Mesothelial cell of epicardium (in vitro differentiated cells): ENCODE data around the gene MAP1S. TPM values are rescaled to one million over a fixed set of nuclear protein-coding genes. Genes with fewer than 3 reads are reported as not detected.

Experiments used
- DNase-seq, 2 experiments: peaks; one replicate each; pipeline ENCODE4 v3.0.0; 2021; ENCODE audit warnings: low spot score in 2 of 2; ENCODE audit not compliant: unreplicated experiment in 2 of 2
- H3K27ac Mint-ChIP-seq: 2 replicates; pipeline ENCODE4 v1.8.0; 2021; ENCODE audit warnings: mixed read lengths
- H3K27me3 Mint-ChIP-seq: 2 replicates; pipeline ENCODE4 v1.8.0; 2021; ENCODE audit warnings: low read depth, mixed read lengths
- H3K36me3 Mint-ChIP-seq: 2 replicates; pipeline ENCODE4 v1.8.0; 2021; ENCODE audit warnings: mixed read lengths
- H3K4me1 Mint-ChIP-seq: 2 replicates; pipeline ENCODE4 v1.8.0; 2021; ENCODE audit warnings: mixed read lengths
- H3K4me3 Mint-ChIP-seq: 2 replicates; pipeline ENCODE4 v1.8.0; 2021; ENCODE audit warnings: mild to moderate bottlenecking, moderate library complexity, mixed read lengths
- H3K9me3 Mint-ChIP-seq: 2 replicates; pipeline ENCODE4 v1.8.0; 2021; ENCODE audit warnings: mixed read lengths
- CTCF ChIP-seq: fragments of 200-600 bp; sonication (generic); IDR thresholded peaks from one replicate; pipeline ENCODE4 v1.5.0; 2021; ENCODE audit warnings: antibody characterized with exemption; ENCODE audit not compliant: unreplicated experiment
- total RNA-seq: library from RNA; stranded (reverse); gene quantifications from 3 replicates; pipeline ENCODE4 v1.2.1, GENCODE V29; 2021

The MAP1S gene
- total RNA-seq, 1 donor from 2014 or later, result 66.1 TPM

- TF ChIP-seq CTCF, result no peak
- no peak for DNase-seq
- Mint-ChIP-seq H3K27me3 (no peaks in the 10 kb centered on the region), H3K9me3 (no peaks in the 10 kb centered on the region), H3K36me3 (peaks cover 20% of the 10 kb centered on the region), H3K4me3 (no peak overlapping the region), H3K27ac (no peak overlapping the region), H3K4me1 (peaks cover 12% of the 10 kb centered on the region)
Observed at GRCh38 chr19:17724655-17725054, 5.4 kb downstream of the MAP1S start.

GRCh38 chr19:17725422-17726078, 6.3 kb downstream of the MAP1S start:
- no peak overlapping the region for H3K4me3 Mint-ChIP-seq
- no peak overlapping the region for H3K27ac Mint-ChIP-seq

GRCh38 chr19:17726136-17726741, 7.0 kb downstream of the MAP1S start:
- TF ChIP-seq CTCF, result no peak

More at GRCh38 chr19:17725422-17726078, 6.3 kb downstream of the MAP1S start:
- Mint-ChIP-seq H3K4me1 (peaks cover 4% of the 10 kb centered on the region), H3K36me3 (peaks cover 26% of the 10 kb centered on the region), H3K27me3 (no peaks in the 10 kb centered on the region), H3K9me3 (no peaks in the 10 kb centered on the region)
- no peak for DNase-seq
- TF ChIP-seq CTCF, result peak; percentile 47

GRCh38 chr19:17726964-17727773, 7.9 kb downstream of the MAP1S start:
- Mint-ChIP-seq H3K36me3 (peaks cover 36% of the 10 kb centered on the region), H3K4me1 (no peaks in the 10 kb centered on the region)

More at GRCh38 chr19:17726136-17726741, 7.0 kb downstream of the MAP1S start:
- Mint-ChIP-seq H3K36me3 (peaks cover 33% of the 10 kb centered on the region), H3K4me3 (no peak overlapping the region), H3K9me3 (peaks cover 3% of the 10 kb centered on the region), H3K4me1 (no peaks in the 10 kb centered on the region), H3K27ac (no peak overlapping the region), H3K27me3 (no peaks in the 10 kb centered on the region)
- no peak for DNase-seq

GRCh38 chr19:17727843-17728242, 8.6 kb downstream of the MAP1S start:
- no peak overlapping the region for H3K4me3 Mint-ChIP-seq
- H3K4me1 Mint-ChIP-seq, result no peaks in the 10 kb centered on the region
- H3K27ac Mint-ChIP-seq, result no peak overlapping the region
- H3K27me3 Mint-ChIP-seq, result no peaks in the 10 kb centered on the region
- TF ChIP-seq CTCF, result no peak
- DNase-seq, result no peak
- peaks cover 6% of the 10 kb centered on the region for H3K9me3 Mint-ChIP-seq
- H3K36me3 Mint-ChIP-seq, result peaks cover 38% of the 10 kb centered on the region

More at GRCh38 chr19:17726964-17727773, 7.9 kb downstream of the MAP1S start:
- no peaks in the 10 kb centered on the region for H3K27me3 Mint-ChIP-seq
- TF ChIP-seq CTCF, result no peak
- DNase-seq, result no peak
- H3K9me3 Mint-ChIP-seq, result peaks cover 6% of the 10 kb centered on the region
- no peak overlapping the region for H3K27ac Mint-ChIP-seq
- H3K4me3 Mint-ChIP-seq, result no peak overlapping the region
